GM18519 (cell line): ENCODE data around the gene STING1.
A peak's percentile ranks its signal among the peaks of the same experiment; 100 is the strongest.

Experiments used
- ATAC-seq: cut with Tn5 transposase; IDR thresholded peaks from one replicate; pipeline ENCODE4 v1.9.1; 2021; ENCODE audit warnings: mild to moderate bottlenecking, moderate library complexity; ENCODE audit not compliant: unreplicated experiment, low FRiP score

The STING1 gene

GRCh38 chr5:139470821-139471300 is 11.7 kb downstream of the STING1 start, which contains the start of gene SMIM33:
TSS of gene SMIM33 (plus strand) at chr5:139471004. CDS start at chr5:139471122, 118 bp downstream.
- no peak for ATAC-seq

GRCh38 chr5:139468421-139468931 is 14.1 kb downstream of the STING1 start:
- ATAC-seq, result no peak

- no peak for ATAC-seq
Observed at GRCh38 chr5:139462586-139463276, 19.8 kb downstream of the STING1 start, which contains the start of gene ECSCR. TSS of gene ECSCR (minus strand) at chr5:139462743. CDS start at chr5:139462670, 73 bp downstream.

GRCh38 chr5:139461698-139462097 is 20.9 kb downstream of the STING1 start:
- ATAC-seq, result no peak

GRCh38 chr5:139461176-139461575 is 21.4 kb downstream of the STING1 start:
- ATAC-seq, result no peak

GRCh38 chr5:139460455-139460854 is 22.1 kb downstream of the STING1 start:
- ATAC-seq, result no peak

- peak; percentile 41 for ATAC-seq
Observed at GRCh38 chr5:139459451-139459934, 23.1 kb downstream of the STING1 start.

GRCh38 chr5:139458580-139459407 is 23.8 kb downstream of the STING1 start:
- no peak for ATAC-seq

GRCh38 chr5:139457653-139458306 is 24.8 kb downstream of the STING1 start:
- no peak for ATAC-seq

- ATAC-seq, result no peak
Observed at GRCh38 chr5:139457241-139457640, 25.3 kb downstream of the STING1 start.

- ATAC-seq, result no peak
Observed at GRCh38 chr5:139456776-139457175, 25.8 kb downstream of the STING1 start.

- no peak for ATAC-seq
Observed at GRCh38 chr5:139454568-139455290, 27.8 kb downstream of the STING1 start.

GRCh38 chr5:139453683-139454567 is 28.6 kb downstream of the STING1 start:
- no peak for ATAC-seq

GRCh38 chr5:139451878-139452660 is 30.5 kb downstream of the STING1 start:
- no peak for ATAC-seq

GRCh38 chr5:139451176-139451575 is 31.4 kb downstream of the STING1 start:
- no peak for ATAC-seq

GRCh38 chr5:139446956-139447779 is 35.4 kb downstream of the STING1 start:
- no peak for ATAC-seq
